HG03060 (cell line): ENCODE measurements around the gene CLDN9.
A peak's percentile ranks its signal among the peaks of the same experiment; 100 is the strongest.

Experiments used
- ATAC-seq: cut with Tn5 transposase; IDR thresholded peaks from one replicate; pipeline ENCODE4 v1.9.1; 2021; ENCODE audit warnings: low read depth, moderate number of reproducible peaks; ENCODE audit not compliant: unreplicated experiment

The CLDN9 gene

DNA sequence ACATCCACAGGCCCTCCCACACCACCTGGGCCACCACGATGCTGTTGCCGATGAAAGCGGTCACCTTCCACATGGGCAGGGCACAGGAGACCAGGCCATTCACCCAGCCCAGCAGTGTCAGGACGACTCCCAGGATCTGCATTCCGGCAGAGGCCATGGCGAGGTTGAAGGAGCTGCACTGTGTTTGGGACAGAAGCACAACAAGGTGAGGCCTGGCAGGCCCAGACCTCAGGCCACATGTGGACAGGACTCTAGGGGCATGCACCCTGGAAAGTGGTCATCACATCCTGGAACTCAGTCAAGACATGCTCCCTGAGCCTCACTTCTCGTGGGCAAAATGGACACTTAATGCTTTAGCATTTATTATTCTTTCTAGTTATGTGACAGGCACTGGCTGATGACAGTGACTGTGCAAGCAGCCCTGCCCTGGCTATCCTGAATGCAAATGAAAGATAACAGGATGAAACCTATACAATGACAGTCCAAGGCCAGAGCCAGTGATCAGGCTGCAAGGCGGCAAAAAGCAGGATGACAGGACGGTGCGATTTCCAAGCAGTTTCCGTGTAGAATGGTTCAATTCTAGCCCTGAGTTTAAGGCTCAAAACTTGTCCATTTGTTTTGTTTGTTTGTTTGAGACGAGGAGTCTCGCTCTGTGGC lies 3.3 kb downstream of the CLDN9 start:
- ATAC-seq, result no peak

DNA sequence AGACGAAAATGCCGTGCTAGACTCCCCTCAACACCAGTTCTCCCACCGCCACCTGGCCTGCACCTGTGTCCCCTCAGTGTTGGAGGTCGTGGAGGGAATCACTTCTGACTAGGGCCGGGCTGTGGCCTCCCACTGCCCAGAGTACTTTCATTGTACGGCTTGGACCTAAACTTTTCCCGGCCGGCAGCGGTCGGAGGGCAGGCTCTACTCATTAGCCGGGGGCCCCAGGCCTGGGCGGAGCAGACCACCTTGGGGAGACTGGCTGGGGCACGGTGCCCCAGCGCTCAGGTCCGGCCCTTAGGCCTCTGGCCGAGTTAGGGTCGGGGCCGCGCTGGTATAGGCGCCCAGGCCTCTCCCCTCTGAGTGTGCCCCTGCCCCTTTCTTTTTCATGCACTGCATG lies 4.6 kb downstream of the CLDN9 start:
- no peak for ATAC-seq

DNA sequence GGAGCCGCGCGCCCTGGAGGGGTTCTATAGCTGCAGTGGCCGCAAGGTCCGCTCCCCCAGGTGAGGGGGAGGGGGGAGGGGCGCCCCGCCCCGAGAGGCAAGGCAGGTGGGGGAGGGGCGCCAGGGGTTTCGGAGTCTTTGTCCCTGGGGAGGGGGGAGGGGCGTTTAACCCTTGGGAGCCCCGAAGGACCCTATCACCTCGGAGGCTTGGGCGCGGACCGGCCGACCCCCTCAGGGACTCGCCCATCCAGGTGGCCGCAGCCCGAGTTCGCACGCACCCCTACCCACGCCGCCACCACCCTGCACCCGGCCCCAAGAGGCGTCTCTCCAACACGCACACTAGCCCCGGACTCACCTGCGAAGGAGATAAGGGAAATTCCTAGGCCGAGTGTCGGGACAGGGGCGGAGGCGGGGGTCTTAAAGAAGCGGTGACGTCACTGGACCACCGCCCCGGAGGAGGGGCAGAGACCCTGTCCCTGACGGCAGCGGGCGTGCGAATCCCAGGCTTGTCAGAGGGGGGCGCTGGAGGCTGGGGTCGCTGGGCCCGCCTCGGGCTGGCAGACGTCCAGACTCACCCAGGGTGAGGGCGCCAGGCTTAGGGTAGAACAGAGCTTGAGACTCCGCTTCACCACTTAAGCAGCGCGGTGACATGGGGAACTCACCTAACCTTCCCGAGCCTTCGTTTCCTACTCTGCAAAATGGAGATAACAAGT lies 5.2 kb downstream of the CLDN9 start, which contains the start of gene CLDN6:
TSS of gene CLDN6 (minus strand) at position 390 of the 713 bp plus-strand sequence. CDS start 2,162 bp downstream, outside the sequence.
- ATAC-seq, result no peak

DNA sequence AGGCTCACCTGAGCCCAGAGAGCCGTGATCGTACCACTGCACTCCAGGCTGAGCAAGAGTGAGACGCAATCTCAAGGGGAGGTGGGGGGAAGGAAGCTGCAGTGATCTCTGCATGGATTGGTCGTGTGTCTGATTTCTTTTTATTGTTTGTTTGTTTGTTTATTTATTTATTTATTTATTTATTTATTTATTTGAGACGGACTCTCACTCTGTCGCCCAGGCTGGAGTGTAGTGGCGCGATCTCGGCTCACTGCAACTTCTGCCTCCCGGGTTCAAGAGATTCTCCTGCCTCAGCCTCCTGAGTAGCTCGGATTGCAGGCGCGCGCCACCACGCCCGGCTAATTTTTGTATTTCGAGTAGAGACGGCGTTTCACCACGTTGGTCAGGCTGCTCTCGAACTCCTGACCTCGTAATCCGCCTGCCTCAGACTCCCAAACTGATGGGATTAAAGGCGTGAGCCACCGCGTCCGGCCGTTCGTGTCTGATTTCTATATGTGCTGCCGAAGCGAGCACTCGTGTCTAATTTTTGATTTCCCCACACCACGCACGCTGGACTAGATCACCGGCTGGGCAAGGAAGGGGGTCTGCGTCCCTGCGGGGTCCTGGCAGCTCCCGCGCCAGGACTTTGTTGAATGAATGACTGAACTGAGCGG lies 7.0 kb downstream of the CLDN9 start:
- ATAC-seq, result no peak

GRCh38 chr16:3020247-3020603 lies 7.5 kb downstream of the CLDN9 start, which contains the start of gene TNFRSF12A:
Gene TNFRSF12A, plus strand, starts transcription at chr16:3020368. Its CDS starts 30 bp downstream, at chr16:3020398.
- no peak for ATAC-seq

GRCh38 chr16:3020604-3021448 lies 8.1 kb downstream of the CLDN9 start:
- no peak for ATAC-seq

DNA sequence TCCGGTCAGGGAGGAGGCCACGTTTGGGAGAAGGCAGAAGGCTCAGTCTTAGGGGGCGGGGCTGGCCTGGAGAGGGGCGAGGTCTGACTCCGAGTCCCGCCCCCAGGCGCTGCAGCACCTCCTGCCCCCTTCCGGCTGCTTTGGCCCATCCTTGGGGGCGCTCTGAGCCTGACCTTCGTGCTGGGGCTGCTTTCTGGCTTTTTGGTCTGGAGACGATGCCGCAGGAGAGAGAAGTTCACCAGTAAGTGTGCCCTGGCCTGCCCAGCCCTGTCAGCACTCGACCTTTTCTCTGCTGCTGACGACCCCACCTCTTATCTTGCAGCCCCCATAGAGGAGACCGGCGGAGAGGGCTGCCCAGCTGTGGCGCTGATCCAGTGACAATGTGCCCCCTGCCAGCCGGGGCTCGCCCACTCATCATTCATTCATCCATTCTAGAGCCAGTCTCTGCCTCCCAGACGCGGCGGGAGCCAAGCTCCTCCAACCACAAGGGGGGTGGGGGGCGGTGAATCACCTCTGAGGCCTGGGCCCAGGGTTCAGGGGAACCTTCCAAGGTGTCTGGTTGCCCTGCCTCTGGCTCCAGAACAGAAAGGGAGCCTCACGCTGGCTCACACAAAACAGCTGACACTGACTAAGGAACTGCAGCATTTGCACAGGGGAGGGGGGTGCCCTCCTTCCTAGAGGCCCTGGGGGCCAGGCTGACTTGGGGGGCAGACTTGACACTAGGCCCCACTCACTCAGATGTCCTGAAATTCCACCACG lies 8.9 kb downstream of the CLDN9 start:
- ATAC-seq, result no peak

DNA sequence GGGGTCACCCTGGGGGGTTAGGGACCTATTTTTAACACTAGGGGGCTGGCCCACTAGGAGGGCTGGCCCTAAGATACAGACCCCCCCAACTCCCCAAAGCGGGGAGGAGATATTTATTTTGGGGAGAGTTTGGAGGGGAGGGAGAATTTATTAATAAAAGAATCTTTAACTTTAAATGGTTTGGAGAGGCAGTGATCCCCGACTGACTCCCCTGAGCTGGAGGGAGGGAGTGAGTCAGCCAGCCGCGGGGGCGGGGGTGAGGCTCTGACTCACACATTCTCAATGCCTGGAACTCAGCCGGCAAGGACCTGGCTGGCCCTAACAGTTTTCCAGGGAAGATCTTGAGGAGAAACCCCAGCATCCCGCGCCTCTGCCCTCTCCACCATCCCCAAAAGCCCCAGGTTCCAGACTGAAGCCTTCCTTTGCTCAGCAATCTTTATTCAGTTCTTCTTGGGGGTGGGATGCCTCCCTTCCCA lies 9.5 kb downstream of the CLDN9 start:
- no peak for ATAC-seq

DNA sequence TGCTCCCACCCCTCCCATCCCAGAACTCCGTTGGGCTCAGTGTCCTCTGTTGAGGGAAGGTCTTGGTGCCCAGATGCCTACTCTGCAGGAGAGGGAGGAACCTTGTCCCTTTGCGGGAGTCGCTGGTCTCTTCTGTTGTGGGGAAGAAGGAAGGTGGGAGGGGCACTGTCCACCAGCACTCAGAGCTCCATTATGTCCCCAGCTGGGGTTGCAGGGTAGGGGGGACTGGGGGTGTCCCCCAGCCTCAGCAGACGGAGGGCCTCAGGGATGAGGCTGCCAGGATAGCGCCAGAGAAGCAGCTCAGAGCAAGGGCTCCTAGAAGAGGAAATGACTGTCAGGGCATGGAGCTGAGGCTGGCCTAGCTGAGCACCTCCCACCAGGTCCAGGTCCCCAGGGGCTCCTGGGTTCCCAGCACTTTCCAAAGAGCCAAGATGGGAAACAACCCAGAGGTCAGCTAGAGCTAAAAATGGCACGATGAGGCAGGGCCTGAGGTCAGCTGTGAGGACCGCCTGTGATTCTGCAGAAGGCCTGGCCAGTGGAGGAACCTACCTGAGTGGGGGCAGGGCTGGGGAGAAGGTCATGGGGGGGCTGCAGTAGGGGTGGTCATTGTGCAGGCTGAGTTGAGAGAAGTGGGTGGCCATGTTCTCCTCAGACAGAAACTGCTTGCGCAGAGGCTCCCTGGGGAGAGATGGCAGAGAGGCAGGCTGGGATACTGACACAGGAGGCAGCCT lies 10.1 kb downstream of the CLDN9 start:
- ATAC-seq, result no peak

DNA sequence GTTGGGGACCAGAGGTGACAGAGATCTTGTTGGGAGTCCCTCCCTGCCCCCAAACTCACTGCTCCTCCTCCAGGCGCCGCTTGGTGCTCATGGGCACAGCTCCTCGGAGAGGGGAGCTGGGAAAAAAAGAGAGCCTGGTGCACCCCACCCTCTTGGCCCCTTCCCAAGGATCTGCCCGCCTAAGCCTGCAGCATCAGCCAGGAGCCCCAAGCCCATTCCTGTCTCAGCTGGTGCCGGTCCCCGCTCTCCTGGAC lies 10.6 kb downstream of the CLDN9 start:
- no peak for ATAC-seq

GRCh38 chr16:3023669-3024478 lies 11.2 kb downstream of the CLDN9 start, which contains the start of the genes HCFC1R1 and THOC6:
Gene HCFC1R1, minus strand, starts transcription at chr16:3023942. Its CDS starts 1 bp downstream, at chr16:3023941.
Gene THOC6, plus strand, starts transcription at chr16:3024035. Its CDS starts 292 bp downstream, at chr16:3024327.
- ATAC-seq, result peak; percentile 56

DNA sequence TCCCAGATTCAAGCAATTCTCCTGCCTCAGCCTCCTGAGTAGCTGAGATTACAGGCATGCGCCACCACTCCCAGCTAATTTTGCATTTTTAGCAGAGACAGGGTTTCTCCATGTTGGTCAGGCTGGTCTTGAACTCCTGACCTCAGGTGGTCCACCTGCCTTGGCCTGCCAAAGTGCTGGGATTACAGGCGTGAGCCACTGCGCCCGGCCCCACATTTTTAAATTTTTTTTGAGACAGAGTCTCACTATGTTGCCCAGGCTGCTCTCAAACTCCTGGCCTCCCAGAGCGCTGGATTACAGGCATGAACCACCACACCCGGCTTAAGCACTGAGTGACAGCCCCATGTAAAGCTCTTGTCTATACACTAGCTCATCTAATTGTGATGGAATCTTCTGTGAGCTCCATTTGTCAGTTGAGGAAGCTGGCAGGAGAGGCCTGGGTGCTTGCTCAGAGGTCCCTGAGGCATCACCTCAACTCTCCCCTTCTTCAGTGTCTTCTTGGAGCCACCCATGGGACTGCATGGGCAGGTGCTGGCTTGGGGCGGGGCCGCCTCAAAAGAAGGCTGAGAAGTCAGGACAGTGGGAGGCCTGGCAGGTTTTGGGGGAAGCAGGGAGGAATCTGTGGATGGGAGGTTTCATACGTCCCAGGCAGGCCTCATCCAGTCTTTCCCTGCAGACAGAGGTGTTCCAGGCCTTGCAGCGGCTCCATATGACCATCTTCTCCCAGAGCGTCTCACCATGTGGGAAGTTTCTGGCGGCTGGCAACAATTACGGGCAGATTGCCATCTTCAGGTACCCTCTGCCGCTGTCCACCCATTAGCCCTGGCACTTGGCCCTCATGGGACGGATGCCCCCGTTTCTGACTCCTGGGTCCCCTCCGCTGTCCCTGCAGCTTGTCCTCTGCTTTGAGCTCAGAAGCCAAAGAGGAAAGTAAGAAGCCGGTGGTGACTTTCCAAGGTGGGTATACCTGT lies 12.6 kb downstream of the CLDN9 start:
- ATAC-seq, result no peak

- no peak for ATAC-seq
Observed at GRCh38 chr16:3026003-3026378, 13.3 kb downstream of the CLDN9 start.

DNA sequence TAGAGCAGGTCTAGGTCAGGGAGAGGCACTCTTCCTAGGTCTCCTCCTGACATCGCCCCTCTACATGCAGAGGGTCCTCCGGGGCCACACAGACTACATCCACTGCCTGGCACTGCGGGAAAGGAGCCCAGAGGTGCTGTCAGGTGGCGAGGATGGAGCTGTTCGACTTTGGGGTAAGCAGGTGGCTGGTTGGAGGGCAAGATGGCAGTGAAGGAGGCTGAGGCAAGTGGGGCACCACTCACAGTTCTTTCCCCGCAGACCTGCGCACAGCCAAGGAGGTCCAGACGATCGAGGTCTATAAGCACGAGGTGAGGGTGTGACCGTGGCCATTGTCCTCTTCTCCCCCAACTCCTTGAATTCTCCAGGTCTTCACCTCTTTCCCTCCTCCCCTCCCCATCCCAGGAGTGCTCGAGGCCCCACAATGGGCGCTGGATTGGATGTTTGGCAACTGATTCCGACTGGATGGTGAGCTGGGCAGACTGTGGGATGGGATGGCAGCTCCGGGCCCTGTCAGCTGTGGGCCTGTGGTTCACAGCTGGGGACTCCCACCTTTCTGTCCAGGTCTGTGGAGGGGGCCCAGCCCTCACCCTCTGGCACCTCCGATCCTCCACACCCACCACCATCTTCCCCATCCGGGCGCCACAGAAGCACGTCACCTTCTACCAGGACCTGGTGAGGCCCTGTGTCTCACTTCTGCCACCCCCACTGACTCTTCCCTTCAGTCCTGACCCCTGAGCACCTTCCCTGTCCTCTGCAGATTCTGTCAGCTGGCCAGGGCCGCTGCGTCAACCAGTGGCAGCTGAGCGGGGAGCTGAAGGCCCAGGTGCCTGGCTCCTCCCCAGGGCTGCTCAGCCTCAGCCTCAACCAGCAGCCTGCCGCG lies 14.1 kb downstream of the CLDN9 start:
- no peak for ATAC-seq

- ATAC-seq, result no peak
Observed at GRCh38 chr16:3027489-3027795, 14.7 kb downstream of the CLDN9 start.

GRCh38 chr16:3027983-3028715 lies 15.4 kb downstream of the CLDN9 start:
- ATAC-seq, result no peak
